HG03558 (cell line): ENCODE results near the gene ZNF133.
"Not testable (repeated sequence)": the region's sequence is repeated elsewhere in the genome, so short reads cannot be mapped to it uniquely, and the experiment has no call there.

Experiments
- ATAC-seq: cut with Tn5 transposase; IDR thresholded peaks from one replicate; pipeline ENCODE4 v1.9.1; 2021; ENCODE audit warnings: moderate number of reproducible peaks; ENCODE audit not compliant: unreplicated experiment; ENCODE audit errors: extremely low read depth

ZNF133 gene

DNA sequence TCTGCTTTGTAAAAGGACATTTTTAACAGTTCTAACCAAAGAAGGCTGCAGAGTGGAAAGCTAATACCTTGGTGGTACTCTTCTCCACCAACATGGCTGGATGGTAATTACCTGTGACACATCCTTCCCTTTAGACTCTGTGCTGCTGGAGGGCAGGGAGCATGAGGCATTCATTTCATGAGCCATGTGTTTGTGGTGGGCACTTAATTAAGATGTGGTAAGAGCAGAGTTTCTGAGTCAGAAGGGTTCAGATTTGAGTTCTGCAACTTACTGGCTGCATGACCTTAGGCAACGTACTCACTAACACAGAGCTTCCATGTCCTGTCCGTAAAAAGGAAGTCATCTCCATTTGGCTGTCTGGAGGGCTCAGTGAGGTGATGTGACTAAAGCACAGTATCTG is 9.1 kb upstream of the ZNF133 start:
- ATAC-seq, result no peak

- no peak for ATAC-seq
Measured at GRCh38 chr20:18284805-18285533, 3.4 kb upstream of the ZNF133 start.

DNA sequence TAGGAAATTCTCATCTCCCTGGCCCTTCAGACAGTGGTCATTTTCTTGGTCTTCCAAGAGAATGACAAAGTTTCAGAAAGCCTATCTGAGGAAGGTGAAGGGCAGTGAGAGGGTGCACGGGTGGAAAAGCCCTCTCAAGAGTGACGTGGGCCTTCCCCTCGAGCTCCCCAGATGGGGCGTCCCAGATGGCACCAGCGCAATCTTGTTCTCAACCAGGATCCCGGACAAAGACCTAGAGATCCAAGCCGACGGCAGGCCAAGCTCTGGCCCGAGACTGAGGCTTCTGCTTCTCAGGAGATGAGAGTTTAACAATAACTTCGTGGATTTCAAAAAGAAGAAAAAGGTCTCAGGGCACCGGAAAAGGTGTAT is 797 bp upstream of the ZNF133 start:
- ATAC-seq, result no peak

DNA sequence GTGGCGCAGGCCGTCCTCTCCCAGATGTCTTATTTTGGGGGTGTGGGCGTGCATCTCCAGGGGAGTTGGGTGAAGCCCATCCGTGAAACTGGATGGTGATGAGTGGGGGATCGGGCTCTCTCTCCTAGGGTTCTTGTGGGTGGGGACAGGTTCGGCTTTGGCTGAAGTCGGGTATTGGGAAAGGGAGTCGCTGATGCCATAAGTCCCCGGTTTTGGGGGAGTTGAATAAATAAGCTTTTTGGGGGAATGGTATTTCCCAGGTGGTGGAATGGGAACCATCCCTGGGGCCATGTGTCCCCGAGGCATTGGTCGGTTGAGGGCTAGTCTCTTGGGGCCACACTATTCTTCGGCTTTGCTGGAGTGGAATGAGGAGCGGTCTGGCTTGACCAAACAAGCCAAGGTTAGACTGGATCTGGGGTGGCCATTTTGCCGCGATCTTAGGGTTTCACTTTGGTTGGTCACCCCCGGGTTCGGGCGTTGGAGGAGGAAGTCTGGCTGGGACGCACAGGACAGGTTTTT is 481 bp downstream of the ZNF133 start:
- ATAC-seq, result no peak

DNA sequence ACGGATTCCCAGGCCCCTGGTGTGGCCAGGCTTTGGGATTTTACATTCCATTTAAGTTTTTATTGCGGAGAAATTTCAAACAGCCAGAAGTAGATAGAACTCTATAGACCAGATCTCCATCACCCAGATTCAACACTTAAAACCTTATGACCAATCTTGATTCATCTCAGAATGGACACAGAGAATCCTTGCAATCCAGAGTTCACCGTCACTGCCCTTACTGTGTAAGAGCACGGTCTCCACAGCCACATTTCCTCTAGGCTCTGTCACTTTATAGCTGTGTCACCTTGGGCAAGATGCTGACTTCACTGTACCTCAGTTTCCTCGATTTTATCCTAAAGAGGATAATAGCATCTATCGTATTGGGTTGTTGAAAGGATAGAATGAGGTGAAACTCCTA is 979 bp downstream of the ZNF133 start:
- no peak for ATAC-seq

DNA sequence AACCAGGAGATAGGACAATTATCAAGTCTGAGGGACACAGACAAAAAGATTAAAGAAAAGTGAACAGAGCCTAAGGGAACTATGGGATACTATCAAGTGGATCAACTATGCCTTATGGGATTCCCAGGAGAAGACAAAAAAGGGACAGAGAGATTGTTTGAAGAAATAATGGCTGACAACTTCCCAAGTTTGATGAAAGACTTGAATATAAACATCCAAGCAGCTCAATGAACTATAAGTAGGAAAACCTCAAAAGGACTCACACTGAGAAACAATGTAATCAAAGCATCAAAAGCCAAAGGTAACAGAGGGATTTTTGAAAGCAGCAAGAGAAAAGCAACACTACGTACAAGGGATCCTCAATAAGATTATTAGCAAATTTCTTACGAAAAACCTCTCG is 11.0 kb downstream of the ZNF133 start:
- no peak for ATAC-seq

GRCh38 chr20:18304618-18305017 is 16.3 kb downstream of the ZNF133 start:
- ATAC-seq, result no peak

- no peak for ATAC-seq
Measured at GRCh38 chr20:18307301-18307700, 19.0 kb downstream of the ZNF133 start.

GRCh38 chr20:18310051-18310450 is 21.7 kb downstream of the ZNF133 start:
- no peak for ATAC-seq

DNA sequence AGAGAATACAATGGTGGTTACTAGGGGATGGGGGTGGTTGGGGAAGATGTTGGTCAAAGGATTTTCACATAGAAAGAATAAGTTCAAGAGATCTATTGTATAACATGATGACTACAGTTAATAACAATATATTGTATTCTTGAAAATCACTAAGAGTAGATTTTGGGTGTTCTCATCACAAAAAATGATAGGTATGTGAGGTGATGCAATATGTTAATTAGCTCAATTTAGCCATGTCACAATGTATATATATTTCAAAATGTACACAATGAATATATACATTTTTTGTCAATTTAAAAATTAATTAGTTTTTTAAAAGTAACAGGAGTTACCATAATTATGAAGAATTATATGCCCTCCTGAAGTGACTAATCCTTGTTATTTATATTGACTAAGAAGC is 22.3 kb downstream of the ZNF133 start:
- ATAC-seq, result no peak

DNA sequence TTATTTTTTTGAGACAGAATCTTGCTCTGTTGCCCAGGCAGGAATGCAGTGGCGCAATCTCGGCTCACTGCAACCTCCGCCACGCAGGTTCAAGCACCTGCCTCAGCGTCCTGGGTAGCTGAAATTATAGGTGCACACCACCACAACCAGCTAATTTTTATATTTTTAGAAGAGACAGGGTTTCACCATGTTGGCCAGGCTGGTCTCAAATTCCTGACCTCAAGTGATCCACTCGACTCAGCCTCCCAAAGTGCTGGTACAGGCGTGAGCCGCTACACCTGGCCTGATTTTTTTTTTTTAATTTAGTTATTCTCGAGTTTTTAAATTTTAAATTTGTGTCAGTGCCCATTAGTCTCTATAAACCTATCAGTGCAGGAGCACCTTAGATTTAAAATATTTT is 24.4 kb downstream of the ZNF133 start:
- ATAC-seq, result no peak

- no peak for ATAC-seq
Measured at GRCh38 chr20:18313411-18313810, 25.1 kb downstream of the ZNF133 start.

GRCh38 chr20:18314786-18315406 is 26.6 kb downstream of the ZNF133 start:
- no peak for ATAC-seq

- ATAC-seq, result no peak
Measured at GRCh38 chr20:18316166-18316565, 27.8 kb downstream of the ZNF133 start.

GRCh38 chr20:18321316-18321715 is 33.0 kb downstream of the ZNF133 start:
- no peak for ATAC-seq

- ATAC-seq, result no peak
Measured at GRCh38 chr20:18321976-18322950, 33.9 kb downstream of the ZNF133 start.

DNA sequence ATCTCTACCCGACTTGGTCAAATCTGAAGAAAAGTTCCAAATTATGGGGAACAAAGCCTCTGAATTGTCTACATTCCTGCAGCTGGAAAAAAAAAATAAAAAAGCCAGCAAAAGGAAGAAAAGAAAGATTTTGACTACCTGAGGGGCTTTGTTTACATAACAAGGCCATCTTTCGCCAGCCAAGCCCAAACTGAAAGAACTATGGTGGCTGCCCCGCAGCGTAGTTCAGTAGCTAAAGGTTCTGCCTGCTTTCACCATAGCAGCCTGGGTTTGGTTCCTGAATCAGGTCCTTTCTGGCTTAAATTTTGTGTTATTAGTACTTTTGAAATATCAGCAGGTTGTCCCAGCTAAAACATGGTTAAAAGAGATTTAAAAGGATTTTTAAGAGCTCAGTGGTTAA is 35.4 kb downstream of the ZNF133 start:
- ATAC-seq, result no peak

DNA sequence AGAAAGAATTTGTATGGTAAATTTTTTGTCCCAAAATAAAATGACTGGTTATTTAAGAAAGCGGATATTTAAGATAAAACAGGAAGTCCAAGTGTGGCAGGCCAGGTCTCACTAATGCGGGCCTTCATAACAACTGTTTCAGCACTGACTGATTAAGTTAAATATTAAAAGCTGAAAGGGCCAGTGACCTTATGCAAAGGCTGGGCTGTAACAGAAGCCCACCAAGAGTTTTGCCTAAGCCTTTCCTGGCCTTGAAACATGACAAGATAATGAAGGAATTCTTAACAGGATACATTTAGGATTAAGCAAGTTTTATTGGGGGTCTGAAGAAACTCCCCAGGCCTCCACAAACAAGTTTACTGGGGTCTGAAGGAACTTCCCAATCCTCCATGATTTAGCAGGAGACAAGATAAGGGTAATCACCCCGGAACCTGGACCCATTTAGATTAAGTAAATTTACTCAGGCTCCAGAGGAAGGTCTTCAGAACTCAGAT is 36.3 kb downstream of the ZNF133 start:
- no peak for ATAC-seq

DNA sequence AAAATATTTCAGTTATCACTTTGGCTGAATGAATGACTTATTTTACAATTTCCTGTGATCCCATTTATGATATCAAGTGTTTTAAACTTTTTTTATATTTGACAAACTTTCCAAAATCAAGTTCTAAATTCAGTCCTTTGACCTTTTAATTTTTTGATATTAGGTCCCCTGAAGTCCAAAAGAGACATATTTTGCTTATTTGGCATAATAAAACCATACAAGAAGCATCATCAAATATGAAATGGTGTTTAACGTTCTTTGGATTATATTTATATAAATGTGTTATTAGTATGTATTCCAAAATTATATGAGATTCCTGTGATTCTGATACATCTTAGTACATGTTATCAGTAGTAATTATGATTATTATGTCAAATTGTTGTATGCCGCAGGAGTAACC is 38.7 kb downstream of the ZNF133 start:
- no peak for ATAC-seq

- ATAC-seq, result no peak
Measured at GRCh38 chr20:18331694-18332093, 43.4 kb downstream of the ZNF133 start.

DNA sequence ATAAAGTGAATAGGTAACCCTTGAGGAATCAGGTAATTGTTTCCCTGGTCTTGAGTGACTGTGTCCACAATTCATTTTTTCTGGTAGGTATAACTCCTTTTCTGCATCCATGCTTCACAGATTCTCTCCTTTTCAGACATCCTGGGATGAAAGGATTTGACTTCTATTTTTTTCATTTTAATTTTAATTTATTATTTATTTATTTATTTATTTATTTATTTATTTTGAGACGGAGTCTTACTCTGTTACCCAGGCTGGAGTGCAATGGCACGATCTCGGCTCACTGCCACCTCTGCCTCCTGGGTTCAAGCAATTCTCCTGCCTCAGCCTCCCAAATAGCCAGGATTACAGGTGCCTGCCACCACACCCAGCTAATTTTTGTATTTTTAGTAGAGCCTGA is 61.4 kb downstream of the ZNF133 start:
- ATAC-seq, result not testable (repeated sequence)
